Activated B cell treated with CpG ODN at 0.5 μM for 24 hours (primary cell): Measurements from ENCODE around the gene RPS6KA2. TPM values are rescaled to one million over a fixed set of nuclear protein-coding genes. Genes with fewer than 3 reads are reported as not detected.

Source experiments
- ATAC-seq: fragments of 200-7000 bp; cut with Tn5 transposase; one replicate; pipeline ENCODE4 v1.10.0; 2021; ENCODE audit warnings: low read depth, mild to moderate bottlenecking, moderate library complexity
- CTCF ChIA-PET: fragments of 350-600 bp; sonication (Branson Sonifier 250); formaldehyde crosslinking; loops from one replicate; lab custom pipeline; 2021; ENCODE audit warnings: antibody characterized with exemption; lab: Charles Lee
- POLR2A ChIA-PET: fragments of 350-600 bp; sonication (Branson Sonifier 250); formaldehyde crosslinking; loops from one replicate; lab custom pipeline; 2021; ENCODE audit warnings: antibody characterized with exemption; lab: Charles Lee
- DNase-seq: peaks from one replicate; pipeline ENCODE4 v3.0.0; 2022
- H3K27ac Mint-ChIP-seq: one replicate; pipeline ENCODE4 v1.8.0; 2020; ENCODE audit warnings: mixed read lengths
- H3K27me3 Mint-ChIP-seq: one replicate; pipeline ENCODE4 v1.8.0; 2021; ENCODE audit warnings: mixed read lengths
- H3K36me3 Mint-ChIP-seq: one replicate; pipeline ENCODE4 v1.8.0; 2021; ENCODE audit warnings: low read depth, mixed read lengths
- H3K4me1 Mint-ChIP-seq: one replicate; pipeline ENCODE4 v1.8.0; 2021; ENCODE audit warnings: mixed read lengths
- H3K4me3 Mint-ChIP-seq: one replicate; pipeline ENCODE4 v1.8.0; 2020; ENCODE audit warnings: mild to moderate bottlenecking, mixed read lengths
- H3K9me3 Mint-ChIP-seq: one replicate; pipeline ENCODE4 v1.8.0; 2020; ENCODE audit warnings: mixed read lengths
- intact Hi-C: fragments of 100-400 bp; cut with micrococcal nuclease; formaldehyde crosslinking; loops from one replicate; pipeline ENCODE4 v1.15.1; 2024
- total RNA-seq: library from RNA; stranded (reverse); gene quantifications from 2 replicates; pipeline ENCODE4 v1.2.3, GENCODE V29; 2022
- TF ChIP-seq, protein P1 (sequence below): fragments of 200-600 bp; IDR thresholded peaks from one replicate; pipeline ENCODE4 v1.8.0; 2022; ENCODE audit warnings: antibody characterized with exemption, mild to moderate bottlenecking

The RPS6KA2 gene
- total RNA-seq, 1 donor from 2014 or later: 14.4 TPM

DNA sequence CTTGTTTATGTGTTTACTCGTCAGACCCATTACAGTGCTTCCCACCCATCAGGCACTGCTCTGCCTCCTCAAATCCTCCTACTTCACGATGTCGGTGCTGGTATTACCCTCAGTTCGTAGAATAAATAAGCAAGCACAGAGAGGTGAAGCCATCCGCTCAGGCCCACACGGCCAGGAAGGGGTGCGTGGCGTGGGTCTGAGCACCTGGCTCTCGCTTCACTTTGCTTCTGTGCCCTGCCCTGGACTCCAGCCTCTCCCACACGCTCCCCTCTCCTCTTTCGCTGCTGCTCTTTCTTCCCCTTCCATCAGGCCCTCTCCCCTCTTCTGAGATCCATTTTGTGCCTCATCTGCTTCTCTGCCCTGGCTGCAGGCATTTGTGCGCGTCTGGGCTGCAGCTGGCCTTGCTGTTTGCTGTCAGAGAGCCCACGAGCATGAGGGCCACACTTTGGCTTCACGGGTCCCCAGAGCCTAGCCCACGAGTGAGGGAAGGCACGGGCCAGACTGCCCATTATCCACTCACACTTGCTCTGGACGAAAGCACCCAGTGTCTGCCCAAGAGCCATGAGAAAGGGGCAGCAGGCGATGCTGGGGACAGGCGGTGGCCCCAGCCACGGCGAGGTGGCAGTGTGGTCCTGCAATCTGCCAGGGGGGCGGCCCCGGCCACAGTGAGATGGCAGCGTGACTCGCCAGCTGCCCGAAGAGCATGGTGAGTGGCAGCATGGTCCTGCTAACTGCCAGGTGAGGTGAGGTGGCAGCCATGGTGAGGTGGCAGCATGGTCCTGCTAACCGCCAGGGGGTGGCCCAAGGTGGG is 148.1 kb downstream of the RPS6KA2 start:
- intact Hi-C loops: no loop called here
- POLR2A ChIA-PET: no interaction called here
- TF ChIP-seq, protein P1, sequence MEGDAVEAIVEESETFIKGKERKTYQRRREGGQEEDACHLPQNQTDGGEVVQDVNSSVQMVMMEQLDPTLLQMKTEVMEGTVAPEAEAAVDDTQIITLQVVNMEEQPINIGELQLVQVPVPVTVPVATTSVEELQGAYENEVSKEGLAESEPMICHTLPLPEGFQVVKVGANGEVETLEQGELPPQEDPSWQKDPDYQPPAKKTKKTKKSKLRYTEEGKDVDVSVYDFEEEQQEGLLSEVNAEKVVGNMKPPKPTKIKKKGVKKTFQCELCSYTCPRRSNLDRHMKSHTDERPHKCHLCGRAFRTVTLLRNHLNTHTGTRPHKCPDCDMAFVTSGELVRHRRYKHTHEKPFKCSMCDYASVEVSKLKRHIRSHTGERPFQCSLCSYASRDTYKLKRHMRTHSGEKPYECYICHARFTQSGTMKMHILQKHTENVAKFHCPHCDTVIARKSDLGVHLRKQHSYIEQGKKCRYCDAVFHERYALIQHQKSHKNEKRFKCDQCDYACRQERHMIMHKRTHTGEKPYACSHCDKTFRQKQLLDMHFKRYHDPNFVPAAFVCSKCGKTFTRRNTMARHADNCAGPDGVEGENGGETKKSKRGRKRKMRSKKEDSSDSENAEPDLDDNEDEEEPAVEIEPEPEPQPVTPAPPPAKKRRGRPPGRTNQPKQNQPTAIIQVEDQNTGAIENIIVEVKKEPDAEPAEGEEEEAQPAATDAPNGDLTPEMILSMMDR: no peak
- Mint-ChIP-seq H3K4me1 (no peaks in the 10 kb centered on the region), H3K27ac (no peak overlapping the region), H3K36me3 (peaks cover 3% of the 10 kb centered on the region), H3K27me3 (peaks cover 5% of the 10 kb centered on the region), H3K4me3 (no peak overlapping the region), H3K9me3 (no peaks in the 10 kb centered on the region)
- CTCF ChIA-PET: no interaction called here
- ATAC-seq: no peak
- no peak for DNase-seq

DNA sequence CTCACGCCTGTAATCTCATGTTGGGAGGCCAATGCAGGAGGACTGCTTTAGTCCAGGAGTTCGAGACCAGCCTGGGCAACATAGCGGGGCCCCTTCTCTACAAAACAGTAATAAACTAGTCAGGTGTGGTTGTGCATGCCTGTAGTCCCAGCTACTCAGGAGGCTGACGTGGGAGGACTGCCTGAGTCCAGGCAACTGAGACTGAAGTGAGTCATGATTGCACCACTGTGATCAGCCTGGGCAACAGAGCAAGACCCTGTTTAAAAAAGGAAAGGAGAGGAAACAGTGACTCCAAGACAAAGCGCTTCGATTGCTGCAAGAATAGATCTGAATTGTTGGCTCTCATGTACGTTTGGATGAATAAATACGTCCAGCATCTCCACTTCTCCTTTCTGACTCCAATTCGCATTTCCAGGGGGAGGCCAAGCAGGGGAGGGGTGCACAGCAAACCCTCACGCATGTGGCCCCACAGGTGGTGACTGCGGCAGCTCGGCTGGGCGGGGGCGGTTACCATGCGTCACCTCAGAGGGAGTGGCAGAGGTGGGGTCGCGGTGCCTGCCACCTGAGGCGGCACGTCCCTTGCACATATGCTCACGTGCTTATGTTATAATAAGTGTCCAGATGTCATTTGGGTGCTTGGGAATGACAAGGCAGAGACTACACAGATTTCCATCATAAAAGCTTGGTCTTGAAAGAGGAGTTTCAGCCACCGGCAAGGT is 149.2 kb downstream of the RPS6KA2 start:
- ChIA-PET CTCF (no interaction called here), POLR2A (no interaction called here)
- H3K4me3 Mint-ChIP-seq: no peak overlapping the region
- ATAC-seq: no peak
- H3K27me3 Mint-ChIP-seq: peaks cover 5% of the 10 kb centered on the region
- no peak overlapping the region for H3K27ac Mint-ChIP-seq
- peaks cover 3% of the 10 kb centered on the region for H3K36me3 Mint-ChIP-seq
- H3K9me3 Mint-ChIP-seq: no peaks in the 10 kb centered on the region
- TF ChIP-seq, protein P1: no peak
- H3K4me1 Mint-ChIP-seq: no peaks in the 10 kb centered on the region
- DNase-seq: no peak
- intact Hi-C loops: no loop called here

DNA sequence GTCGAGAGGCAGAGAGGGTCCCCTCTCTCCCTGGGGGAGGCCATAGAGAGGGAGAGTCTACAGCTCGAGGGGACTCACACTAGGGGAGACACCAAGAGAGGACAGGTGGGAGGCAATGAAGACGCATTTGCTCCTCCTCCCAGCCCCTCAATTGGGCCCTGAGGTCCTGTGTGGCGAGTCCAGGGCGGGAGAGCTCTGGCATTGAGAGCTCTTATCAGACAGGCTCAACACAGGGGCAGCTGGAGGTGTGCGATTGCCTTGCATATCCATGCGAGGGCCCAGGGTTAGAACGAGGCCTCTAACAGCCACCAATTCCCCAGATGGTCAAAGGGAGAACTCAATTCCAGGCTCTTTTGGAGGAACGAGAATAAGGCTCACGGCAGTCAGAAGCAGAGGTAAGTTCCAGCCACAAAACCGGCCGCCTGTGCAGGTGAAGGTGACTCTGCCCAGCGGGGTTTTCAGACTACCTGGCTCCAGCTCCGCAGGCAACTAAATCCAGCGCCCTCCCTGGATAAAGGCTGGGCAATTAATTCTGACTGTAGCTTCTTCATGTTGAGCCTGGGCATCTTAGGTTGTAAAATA is 150.3 kb downstream of the RPS6KA2 start:
- H3K4me1 Mint-ChIP-seq: no peaks in the 10 kb centered on the region
- ChIA-PET POLR2A (no interaction called here), CTCF (no interaction called here)

GRCh38 chr6:166476061-166476591 is 150.9 kb downstream of the RPS6KA2 start:
- peaks cover 5% of the 10 kb centered on the region for H3K27me3 Mint-ChIP-seq
- peaks cover 3% of the 10 kb centered on the region for H3K36me3 Mint-ChIP-seq
- POLR2A ChIA-PET: no interaction called here
- no peaks in the 10 kb centered on the region for H3K4me1 Mint-ChIP-seq
- TF ChIP-seq, protein P1: no peak
- CTCF ChIA-PET: no interaction called here
- no peak overlapping the region for H3K4me3 Mint-ChIP-seq
- no peak for DNase-seq
- H3K27ac Mint-ChIP-seq: no peak overlapping the region
- H3K9me3 Mint-ChIP-seq: no peaks in the 10 kb centered on the region
- intact Hi-C loops: no loop called here
- no peak for ATAC-seq

More for the DNA sequence above, 150.3 kb downstream of the RPS6KA2 start:
- TF ChIP-seq, protein P1: no peak
- peaks cover 3% of the 10 kb centered on the region for H3K36me3 Mint-ChIP-seq
- H3K9me3 Mint-ChIP-seq: no peaks in the 10 kb centered on the region
- ATAC-seq: no peak
- H3K27me3 Mint-ChIP-seq: peaks cover 5% of the 10 kb centered on the region
- DNase-seq: no peak
- H3K27ac Mint-ChIP-seq: no peak overlapping the region
- intact Hi-C loops: no loop called here
- no peak overlapping the region for H3K4me3 Mint-ChIP-seq
